HG02798 (cell line): ENCODE measurements around the gene CDH4.

Experiments used
- ATAC-seq: cut with Tn5 transposase; IDR thresholded peaks from one replicate; pipeline ENCODE4 v1.9.1; 2021; ENCODE audit warnings: mild to moderate bottlenecking; ENCODE audit not compliant: unreplicated experiment, poor library complexity

The CDH4 gene

DNA sequence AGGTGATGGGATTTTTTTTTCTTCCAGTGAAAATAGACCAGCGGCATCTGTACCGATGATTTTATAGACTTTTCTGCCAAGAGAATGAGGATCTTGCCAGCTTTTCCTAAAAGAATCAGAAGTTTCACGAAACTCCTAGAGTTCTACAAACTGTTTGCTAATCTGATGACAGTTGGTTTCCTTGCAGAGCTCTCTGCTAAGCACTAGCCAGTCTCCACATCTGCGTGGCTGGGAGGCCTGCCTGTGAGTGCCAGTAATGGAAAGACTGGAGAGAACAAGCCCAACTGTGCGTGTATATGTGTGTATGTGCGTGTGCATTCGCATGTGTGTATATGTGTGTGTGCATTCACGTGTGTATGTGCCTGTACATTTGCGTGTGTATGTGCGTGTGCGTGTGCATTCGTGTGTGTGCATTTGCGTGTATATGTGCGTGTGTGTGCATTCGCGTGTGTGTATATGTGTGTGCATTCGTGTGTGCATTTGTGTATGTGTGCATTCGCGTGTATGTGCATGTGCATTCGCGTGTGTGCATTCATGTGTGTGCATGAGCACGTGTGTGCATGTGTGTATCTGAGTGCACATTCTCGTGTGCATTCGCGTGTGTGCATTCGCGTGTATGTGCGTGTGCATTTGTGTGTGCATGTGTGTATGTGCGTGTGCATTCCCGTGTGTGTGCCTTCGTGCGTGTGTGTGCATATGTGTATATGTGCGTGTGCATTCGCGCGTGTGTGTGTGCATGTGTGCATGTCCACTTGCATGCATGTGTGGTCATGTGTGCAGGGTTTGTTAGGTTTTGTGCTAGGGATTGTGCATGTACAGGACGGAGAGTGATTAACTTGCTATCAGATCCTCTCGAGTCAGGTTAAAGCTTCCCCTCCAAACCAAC is 434.2 kb downstream of the CDH4 start:
- no peak for ATAC-seq

DNA sequence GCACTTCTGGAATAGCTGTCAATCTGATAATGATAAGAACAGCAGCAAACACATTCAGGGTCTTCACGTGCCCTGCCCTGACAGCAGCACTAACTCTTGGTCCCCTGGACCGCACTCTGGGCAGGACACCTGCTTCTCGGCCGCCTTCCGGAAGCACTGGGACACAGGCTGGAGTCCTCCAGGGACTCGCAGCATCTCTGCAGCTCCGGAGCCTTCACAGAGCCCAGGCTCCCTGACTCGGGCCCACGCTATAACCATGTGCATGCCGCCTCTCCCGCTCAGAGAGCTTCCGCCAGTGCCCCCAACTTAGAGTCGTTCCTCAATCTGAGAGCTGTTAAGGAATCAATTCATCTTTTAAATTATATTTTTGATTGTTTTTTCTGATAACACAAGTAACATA is 436.4 kb downstream of the CDH4 start:
- no peak for ATAC-seq

DNA sequence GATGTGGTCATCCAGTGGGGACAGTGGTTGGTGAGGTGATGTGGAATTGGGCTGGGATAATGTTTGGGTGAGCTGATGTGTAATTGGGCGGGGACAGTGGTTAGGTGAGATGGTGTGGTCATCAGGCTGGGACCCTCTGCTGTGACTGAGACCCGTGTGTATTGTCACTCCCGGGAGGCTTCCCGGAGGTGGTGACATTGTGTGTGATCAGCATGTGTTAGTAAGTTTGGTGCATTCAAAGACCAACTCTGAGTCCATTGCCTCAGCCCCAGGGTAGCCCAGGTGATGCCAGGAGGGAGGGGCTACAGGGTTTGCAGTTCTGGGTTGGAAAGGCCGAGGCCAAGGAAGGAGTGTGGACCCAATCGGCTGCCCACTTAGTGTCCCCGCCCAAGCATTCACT is 438.1 kb downstream of the CDH4 start:
- ATAC-seq: no peak

DNA sequence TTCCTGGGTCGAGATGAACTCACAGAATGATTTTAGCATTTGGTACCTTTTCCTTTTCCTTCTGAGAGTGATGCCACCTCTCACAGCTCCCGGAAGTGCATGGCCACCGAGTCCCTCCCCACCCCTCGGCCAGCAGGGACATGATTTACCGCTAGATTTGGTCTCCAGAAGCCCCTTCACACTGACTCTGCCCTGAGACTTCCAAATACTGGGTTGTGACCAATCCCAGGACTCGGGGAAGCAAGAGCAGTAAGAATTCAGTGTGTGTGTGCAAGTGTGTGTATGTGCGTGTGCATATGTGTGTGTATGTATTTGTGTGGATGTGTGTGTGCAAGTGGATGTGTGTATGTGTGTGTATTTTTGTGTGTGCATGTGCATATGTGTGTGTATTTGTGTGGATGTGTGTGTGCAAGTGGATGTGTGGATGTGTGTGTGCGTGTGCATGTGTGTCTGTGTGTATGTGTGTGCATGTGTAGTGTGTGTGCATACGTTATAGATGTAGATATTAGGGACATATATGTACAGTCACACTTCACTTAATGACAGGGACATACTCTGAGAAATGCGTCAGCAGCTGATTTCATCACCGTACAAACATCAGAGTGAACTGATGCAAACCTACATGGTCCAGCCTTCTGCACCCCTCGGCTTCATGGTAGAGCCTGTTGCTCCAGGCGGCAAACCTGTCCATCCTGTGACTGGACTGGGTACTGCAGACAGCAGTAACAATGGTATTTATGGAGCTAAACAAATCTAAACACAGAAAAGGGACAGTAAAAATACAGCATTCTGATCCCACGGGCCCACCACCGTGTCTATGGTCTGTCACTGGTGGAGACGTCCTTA is 439.2 kb downstream of the CDH4 start:
- ATAC-seq: no peak

DNA sequence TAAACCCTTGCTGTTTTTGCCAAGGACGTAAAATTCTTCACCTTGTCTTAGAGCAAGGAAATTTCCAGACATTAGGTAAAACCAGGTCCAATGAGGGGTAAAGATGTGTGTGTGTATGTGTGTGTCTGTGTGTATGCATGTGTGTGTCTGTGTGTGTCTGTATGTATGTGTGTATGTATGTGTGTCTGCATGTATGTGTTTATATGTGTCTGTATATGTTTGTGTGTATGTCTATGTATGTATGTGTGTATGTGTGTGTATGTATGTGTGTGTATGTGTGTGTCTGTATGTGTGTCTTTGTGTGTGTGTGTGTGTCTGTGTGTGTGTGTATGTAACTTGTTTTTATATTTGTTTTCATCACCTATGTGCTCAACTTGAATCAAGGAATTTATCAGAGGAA is 439.9 kb downstream of the CDH4 start:
- ATAC-seq: no peak

DNA sequence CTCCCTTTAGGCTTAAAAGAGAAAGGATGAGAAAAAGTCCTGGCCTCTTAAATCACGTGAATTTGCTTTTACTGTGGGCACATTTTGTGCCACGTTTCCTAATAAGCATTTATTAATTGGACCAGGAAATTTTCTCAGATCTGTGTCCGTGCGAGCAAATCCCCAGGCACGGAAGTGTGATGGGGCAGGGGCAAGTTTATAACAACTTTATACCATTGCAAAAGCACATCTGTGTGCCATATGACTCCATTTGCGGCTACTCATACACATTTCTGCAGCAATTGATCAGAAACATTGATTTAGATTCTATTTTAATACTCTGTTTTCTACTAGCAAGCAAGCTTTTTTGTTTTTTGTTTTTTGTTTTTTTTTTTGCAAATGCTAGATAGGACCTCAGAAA is 440.4 kb downstream of the CDH4 start:
- no peak for ATAC-seq

DNA sequence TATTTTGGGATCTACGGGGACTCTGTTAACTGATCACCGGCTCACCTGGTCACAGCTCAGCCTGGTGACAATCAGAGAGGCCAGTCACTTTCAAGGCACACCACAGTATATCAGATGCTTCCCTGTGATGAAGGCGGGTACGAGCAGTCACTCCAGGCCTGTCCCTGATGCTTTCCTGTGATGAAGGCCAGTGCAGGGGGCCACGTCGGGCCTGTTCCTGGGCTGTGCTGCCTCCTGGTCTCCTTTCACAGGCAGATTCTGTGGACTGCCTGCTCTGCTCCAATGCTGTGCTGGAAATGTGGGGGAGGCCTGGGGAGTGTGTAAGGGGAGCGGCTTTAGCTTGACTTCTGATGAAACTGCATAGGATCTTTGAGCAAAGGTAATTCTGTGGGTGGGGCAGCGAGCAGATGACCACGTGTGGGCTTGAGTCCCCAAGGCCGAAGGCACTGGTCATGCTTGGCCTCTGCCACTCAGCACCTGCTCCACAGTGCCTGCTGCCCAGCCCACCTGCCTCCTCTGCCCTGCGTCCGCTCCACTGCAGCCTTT is 441.1 kb downstream of the CDH4 start:
- ATAC-seq: no peak

DNA sequence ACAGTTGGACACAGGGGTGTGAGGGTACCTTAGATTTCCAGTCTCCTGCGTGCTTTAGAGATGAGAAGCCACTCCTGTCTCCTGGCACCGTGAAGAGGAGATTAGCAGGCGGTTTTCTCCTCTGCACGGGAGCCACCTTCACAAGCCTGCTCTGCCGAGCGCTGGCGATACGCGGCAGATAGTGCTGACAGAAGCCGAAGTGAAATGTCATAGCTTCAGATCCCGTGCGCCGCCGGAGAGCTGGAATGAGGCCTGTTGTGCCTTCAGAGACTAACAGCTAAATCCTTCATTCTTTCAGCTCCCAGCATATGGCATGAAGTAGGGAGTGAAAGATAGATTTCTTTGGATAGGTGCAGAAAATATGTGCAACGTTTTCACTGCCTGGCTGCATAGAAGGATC is 442.6 kb downstream of the CDH4 start:
- ATAC-seq: no peak

DNA sequence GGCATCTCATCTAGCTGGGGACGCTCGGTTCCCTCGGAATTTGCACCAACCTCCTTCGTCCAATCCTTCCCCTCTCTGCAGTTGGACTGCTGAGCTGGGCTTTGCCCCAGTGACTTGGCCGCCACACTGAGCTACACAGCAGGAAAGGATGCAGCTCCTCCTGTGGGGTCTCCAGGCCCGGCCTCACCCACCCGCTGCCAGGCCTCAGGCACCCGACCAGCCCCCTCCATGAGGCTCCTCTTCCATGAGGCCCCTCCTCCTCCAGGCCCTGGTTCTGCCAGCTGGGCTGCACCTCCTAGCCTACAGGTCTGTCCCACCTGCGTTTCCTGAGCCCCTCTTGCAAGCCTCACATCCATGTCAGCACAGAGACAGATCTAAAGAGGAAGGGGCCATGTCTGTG is 443.7 kb downstream of the CDH4 start:
- ATAC-seq: no peak

DNA sequence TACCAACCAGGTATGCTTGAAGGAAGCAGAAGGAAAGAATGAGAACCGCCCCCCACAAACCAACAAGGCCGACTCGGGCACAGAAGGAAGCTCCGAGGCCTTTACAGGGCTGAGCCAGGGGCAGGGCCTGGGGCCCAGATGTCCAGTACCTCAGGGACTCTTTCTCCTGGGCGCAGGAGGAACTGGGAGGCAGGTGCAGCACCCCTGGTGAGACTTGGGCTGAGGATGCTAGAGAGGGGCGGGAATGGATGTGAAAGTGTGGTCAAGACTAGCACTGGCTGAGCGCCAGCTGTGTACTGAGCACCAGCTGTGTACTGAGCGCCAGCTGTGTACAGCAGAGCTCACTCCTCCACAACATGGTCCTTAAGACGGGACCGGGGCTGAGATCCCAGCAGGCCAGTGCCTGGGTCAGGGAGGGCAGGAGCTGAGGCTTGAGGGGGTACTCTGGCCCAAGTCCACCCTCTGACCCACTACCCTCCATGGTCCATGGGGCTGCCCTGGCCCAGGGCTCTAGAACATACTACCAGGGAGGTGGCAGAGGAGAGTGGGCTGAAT is 444.2 kb downstream of the CDH4 start:
- no peak for ATAC-seq

DNA sequence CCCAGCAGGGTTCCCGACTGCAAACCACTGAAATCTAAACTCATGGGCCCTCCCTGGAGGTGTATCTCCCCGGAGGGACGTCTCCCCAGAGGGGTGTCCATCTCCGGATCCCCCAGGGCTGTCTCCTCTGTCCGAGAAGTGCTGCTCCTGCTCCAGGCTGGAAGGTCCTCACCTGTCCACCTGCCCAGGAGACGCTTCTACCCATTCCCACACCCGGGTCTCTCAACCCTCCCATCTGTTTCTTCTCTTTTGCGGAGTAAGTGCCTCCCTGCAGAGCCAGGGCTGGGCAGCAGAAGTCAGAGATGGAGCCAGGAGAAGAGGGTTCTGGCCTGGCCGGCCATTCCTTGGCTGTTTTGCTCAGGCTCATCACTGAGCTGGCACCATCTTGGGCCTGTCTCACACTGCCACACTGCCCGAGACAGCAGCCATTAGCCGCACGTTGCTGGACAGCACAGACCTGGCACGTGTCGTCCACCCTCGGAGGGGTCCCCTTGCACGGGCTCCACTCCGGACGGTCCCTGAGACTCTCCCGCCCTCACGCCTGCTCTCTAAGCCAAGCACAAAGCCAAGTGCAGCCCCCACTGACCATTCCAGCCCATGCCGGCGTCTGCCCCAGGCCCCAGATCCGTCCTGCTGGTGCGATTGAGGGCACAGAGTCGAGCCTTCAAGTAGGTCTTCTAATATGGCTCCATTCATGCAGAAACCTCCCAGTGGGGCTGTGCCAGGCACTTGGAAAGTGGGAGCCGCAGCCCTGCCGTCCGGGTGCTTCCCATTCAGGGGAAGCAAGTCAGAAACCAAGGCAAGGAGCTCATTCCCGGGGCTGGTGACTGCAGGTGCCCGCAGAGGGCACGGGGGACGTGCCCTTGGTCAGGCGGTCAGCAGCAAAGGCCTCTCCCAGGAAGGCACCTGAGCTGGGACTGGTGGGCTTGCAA is 445.9 kb downstream of the CDH4 start:
- no peak for ATAC-seq

DNA sequence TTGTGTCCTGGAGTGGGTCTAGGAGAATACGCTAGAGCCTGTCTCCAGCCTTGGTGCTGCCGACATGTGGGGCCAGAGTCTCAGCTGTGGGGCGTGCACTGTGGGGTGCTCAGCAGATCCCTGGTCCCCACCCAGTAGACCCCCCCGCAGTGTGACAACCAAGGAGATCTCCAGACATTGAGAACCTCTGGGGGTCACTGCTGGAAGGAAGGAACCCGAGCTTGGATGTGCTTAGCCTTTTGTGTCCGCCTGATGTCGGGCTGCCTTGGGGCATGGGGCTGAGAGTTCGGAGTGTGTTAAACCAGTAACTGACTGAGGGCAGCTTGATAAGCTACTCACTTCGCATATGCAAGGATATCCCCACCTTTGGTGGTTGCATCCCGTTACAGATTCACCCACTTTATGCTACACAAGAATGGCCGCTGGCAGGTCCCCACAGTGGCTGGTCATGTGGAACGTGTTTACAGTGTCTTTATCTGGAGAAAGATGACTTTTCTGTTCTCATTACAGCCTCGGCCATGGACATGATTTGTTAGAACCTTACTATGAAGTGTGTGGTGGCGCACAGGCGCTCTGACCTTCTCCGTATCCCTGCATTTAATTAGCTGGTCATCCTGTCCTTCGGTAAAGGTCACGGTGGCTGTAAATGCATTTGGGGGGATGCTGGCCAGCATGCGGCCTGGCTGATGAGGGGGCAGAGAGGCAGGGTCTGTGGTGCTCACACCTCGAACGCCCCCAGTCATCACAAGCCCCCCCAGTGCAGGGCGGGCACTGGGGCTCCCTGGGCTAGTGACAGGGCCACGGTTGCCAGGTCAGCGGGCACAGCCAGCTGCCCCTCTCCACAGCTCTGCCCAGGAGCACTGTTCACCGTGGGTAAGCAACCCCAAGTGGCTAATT is 446.8 kb downstream of the CDH4 start:
- no peak for ATAC-seq

DNA sequence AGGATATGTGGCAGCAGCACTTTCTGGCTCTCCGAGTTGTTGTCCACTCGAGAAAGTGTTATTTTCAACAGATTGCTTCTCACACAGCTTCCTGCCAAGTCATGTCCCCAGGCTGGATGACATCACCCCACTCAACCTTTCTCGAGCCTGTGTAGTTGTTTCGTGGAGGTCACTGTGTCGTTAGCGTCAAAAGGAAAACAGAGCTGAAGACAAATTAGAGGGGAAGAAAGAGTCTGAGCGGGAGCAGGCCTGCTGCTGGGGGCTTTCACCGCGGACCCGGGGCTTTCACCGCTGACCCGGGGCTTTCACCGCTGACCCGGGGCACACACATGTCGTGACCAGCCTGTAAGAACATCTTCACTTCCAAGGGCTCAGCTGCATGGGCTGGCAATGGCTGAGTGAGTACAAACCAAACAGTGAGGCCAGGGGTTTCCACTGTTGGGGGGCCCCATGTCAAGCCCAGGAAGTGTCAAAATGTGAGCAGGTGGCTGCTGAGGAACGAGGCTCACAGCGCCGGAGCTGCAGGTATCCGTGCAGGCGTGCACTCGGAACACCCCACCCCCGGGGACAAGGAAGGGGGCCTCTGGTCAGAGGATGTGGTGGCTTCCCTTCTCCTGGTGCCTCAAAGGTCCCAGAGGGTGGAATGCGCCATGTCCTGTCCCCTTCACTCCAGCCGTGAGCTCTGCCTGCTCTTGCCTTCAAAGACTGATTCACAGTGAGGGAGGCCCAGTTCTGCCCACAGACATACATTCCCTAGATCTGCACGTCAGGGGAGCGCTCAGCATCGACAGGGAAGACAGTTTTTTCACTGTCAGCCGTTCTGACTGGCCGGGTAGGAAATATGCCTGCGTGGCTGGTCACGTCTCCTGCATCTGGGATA is 447.7 kb downstream of the CDH4 start:
- no peak for ATAC-seq

DNA sequence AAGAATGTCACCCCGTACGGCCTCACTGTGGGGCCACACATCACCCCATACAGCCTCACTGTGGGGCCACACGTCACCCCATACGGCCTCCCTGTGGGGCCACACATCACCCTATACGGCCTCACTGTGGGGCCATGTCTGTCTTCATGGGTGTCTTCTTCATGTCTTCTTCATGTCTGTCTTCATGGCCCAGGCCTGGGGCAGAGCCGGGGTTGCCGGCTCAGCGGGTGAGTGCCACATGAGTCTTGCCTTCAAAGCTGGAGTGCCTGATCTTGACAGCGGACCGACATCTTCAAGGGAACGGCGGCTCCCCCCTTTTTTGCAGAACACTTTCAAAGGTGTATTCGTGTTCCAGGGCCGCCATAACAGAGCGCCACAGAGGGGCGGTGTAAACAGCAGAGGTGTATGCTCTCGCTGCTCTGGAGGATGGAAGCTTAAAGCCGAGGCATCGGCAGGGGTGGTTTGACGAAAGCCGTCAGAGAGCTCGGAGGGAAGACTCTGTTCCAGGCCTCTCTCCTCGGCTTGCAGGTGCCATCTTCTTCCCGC is 448.6 kb downstream of the CDH4 start:
- ATAC-seq: no peak

DNA sequence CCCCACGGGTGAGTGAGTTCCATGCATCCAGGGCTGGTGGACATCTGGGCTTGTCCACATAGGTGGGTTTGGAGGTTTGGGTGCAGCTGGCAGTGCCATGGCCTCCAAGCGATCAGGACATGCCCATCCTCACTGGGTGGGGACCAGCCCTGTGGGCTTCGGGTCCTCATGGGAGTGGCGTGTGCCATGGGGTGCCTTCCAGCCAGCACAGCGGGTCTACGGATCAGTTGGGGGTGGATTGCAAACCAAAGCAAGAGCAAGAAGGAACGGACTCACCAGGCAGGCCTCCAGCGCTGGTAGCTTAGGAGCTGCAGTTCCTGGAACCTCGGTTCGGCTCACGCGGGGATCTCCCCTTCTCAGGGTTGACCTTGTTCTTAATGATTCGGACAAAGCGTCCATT is 449.3 kb downstream of the CDH4 start:
- ATAC-seq: no peak

DNA sequence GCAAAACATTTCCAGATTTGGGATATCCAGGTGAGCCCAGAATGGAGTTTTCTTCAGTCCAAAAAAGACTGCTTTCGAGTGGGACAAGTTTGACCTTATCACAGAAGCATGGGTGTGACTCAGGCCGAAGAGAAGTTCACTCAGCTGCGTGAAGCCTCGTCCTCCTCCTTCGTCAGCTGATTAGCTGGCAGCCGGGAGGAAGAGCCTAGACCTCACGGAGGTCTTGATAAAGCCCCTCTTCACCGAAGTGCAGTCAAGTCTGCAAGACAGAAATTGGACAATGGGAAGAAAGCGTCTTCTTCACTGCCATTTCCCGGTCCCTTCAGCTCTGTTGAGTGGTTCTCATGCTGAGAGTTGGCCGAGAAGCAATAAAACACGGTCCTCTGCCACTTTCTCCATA is 449.7 kb downstream of the CDH4 start:
- ATAC-seq: no peak

DNA sequence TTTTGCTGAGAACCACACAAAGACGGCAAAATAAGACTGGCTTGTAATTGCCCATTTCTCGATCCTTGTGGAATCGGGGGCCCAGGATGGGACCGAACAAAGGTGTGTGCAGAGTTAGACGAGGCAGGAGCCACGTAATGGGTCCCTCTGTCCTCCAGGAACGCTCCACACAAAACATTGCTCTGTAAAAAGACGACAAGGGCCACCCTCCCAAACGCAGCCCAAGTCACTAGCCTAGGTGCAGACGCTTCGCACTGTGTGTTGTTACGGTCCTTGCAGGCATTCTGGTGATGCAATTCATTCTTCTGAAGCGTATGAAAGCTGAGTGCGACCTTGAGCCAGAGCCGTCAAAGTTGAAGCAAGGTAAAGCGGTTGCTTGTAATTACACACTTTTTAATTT is 450.2 kb downstream of the CDH4 start:
- no peak for ATAC-seq

DNA sequence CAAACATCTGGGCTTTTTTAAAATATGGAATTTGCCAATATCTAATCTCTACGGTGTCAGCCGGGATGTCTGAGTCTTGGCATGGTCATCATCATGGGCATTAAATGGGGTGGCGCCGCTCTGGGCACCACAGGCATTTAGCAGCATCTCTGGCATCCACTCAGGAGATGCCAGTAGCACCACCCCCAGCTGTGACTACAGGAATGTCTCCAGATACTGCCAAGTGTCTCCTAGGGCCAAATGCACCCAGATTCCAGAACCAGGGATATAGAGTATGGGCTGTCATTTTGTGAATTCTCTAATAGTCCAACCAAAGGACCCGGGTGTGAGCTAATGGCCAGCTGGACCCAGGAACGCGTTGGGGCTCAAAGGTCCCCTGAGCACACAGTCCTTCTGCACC is 452.6 kb downstream of the CDH4 start:
- no peak for ATAC-seq
